Measurements from ENCODE around the gene RNF208. TPM values are rescaled to one million over a fixed set of nuclear protein-coding genes. Genes with fewer than 3 reads are reported as not detected.

RNF208 gene, protein sequence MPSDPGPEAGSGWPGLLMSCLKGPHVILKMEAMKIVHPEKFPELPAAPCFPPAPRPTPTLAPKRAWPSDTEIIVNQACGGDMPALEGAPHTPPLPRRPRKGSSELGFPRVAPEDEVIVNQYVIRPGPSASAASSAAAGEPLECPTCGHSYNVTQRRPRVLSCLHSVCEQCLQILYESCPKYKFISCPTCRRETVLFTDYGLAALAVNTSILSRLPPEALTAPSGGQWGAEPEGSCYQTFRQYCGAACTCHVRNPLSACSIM
- 1 to 10 TPM in 2 of 4 donors, under 1 TPM in 1, not detected in 1; 0.88 to 2.4 (median 1.9) TPM for total RNA-seq

DNA sequence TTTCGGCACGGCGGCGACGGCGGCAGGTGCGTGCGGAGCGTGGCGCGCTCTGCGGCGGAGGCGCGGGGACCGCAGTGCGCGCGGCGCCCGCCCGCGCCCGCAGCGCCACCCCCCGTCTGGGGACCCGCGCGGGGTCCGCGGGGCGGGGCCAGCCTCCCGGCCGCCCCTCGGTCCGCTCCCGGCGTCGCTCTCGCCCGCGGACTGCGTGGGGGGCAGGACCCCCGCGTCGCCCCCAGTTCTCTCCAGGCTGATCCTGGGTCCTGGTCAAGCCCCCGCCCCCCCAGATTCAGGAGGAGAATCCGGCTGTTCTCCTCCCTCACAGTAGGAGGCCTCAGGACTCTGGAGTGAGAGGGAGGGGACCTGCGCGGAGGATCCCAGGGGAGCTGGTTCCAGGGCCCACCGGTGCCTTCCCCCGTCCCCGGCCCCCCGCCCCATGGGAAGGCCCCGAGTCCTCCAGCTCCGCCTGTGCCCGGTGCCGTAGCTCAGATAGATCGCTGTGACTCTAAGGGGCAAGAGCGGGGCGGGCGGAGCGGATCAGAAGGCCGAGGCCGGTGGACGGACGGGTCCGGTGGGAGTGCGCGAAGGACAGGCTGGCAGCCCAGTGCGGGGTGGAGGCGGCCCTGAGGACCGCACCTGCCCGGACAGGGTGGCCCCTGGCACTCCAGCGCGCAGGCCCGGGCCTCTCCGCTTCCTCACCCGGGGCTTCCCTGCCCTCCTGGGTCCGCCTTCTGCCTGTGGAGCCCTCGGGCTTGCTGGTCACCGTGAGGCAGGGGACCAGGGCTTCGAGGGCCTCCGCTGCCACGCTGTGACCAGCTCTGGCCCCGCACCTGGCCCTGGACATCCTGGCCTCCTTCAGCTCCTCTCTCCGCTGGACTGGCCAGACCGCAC lies at the start of gene RNF208:
Gene RNF208 (minus strand): TSS at position 51 of the 888 bp plus-strand sequence. CDS start 1,028 bp downstream, outside the sequence.
- TF ChIP-seq, protein P1, sequence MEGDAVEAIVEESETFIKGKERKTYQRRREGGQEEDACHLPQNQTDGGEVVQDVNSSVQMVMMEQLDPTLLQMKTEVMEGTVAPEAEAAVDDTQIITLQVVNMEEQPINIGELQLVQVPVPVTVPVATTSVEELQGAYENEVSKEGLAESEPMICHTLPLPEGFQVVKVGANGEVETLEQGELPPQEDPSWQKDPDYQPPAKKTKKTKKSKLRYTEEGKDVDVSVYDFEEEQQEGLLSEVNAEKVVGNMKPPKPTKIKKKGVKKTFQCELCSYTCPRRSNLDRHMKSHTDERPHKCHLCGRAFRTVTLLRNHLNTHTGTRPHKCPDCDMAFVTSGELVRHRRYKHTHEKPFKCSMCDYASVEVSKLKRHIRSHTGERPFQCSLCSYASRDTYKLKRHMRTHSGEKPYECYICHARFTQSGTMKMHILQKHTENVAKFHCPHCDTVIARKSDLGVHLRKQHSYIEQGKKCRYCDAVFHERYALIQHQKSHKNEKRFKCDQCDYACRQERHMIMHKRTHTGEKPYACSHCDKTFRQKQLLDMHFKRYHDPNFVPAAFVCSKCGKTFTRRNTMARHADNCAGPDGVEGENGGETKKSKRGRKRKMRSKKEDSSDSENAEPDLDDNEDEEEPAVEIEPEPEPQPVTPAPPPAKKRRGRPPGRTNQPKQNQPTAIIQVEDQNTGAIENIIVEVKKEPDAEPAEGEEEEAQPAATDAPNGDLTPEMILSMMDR (IDR thresholded peaks at IDR 0.05; ENCODE audit: low read depth): no peak

DNA sequence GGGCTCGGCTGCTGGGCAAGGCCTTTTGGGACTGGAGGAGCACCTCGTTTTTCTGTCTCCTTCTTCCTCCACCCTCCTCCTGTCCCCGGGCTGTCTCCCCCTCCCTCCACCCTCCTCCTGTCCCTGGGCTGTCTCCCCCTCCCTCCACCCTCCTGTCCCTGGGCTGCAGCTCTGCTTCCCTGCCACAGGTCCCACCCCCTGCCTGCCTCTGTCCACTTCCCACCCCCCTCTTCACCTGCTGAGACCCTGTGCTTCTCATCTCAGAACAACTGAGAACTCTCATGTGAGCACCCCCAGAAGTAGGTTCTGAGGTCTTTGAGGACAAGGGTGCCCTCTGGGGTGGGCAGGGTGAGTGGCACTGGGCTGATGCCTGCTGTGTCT lies 49.6 kb upstream of the RNF208 start:
- TF ChIP-seq, protein P1 (IDR thresholded peaks at IDR 0.05; ENCODE audit: low read depth): no peak

DNA sequence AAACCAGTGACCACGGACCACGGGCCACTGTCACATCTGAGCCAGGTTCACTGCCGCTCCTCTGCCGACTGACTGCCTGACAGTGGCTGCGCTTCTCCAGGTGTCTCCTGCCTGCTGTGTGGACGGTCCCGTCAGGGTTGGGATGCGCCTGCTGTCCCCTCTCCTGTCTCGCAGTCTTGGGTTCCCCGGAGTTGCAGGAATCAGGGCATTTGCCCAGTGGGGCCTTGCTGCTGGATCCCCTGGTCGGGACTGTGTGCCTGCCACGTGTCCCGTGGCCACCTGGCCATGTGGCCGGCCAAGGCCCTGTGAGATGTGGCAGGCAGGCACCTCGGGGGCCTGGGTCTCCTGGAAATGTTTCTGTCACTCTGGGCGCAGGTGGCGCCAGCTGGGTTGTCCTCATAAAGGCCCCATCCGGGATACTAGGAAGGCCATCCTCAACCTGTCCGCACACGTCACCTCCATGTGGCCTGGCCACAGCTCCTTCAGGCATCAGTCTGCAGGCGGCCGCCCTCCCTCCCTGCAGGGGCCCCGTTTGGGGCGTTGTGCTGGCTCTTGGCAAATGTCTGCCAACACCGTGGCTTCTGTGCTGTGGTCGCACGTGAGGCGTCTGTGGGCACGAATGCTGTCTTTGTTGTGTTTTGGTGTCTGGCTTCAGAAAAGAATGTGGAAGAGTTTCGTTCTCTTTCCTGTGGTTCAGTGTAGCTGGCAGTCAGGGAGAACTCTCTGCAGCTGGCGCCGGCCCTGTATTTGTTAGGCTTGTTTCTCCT lies 49.1 kb upstream of the RNF208 start:
- TF ChIP-seq, protein P1 (IDR thresholded peaks at IDR 0.05; ENCODE audit: low read depth): no peak

DNA sequence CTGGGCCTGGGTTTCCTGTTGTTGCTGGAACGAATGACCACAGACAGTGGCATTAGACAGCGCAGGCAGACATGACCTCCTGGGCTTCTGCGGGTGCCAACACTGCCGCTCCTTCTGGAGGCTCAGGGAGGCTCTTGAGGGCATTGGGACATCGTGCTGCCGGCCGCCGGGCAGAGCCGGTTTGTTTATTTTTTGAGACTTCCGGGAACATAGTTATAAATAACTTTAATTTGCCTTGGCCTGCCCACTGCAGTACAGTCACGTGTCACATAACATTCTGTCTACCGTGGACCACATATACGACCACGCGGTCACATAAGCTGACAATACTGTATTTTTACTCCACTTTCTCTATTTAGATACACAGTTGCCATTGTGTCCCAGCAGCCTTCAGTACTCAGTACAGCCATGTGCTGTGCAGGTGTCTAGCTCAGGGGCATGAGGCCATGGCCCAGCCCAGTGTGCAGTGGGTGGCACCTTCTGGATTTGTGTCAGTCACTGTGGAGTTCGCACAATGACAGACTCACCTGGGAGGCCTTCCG lies 47.3 kb upstream of the RNF208 start:
- TF ChIP-seq, protein P1 (IDR thresholded peaks at IDR 0.05; ENCODE audit: low read depth): no peak

DNA sequence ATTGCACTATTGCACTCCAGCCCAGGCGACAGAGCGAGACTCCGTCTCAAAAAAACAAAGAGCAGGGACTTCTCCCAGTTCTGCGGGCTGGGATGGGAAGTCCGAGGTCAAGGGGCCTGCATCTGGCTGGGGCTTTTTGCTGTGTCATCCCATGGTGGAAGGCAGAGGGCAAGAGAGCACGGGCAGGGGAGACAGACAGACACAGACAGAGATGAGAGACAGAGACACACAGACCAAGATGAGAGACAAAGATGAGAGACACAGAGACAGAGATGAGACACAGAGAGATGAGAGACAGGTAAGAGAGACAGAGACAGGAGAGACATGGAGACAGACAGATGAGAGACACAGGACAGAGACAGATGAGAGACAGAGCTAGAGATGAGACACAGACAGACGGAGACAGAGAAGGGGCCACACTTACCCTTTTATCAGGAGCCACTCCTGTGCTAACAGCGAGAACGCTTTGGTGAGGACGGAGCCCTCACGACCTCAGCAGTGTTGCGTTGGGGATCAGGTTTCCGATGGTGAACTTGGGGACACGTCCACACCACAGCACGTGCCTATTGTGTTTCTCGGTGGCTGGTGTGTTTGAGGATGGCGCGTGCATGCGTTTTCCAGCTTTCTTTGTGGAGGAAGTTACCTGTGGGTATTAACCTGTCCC lies 46.6 kb upstream of the RNF208 start:
- TF ChIP-seq, protein P1 (IDR thresholded peaks at IDR 0.05; ENCODE audit: low read depth): no peak

DNA sequence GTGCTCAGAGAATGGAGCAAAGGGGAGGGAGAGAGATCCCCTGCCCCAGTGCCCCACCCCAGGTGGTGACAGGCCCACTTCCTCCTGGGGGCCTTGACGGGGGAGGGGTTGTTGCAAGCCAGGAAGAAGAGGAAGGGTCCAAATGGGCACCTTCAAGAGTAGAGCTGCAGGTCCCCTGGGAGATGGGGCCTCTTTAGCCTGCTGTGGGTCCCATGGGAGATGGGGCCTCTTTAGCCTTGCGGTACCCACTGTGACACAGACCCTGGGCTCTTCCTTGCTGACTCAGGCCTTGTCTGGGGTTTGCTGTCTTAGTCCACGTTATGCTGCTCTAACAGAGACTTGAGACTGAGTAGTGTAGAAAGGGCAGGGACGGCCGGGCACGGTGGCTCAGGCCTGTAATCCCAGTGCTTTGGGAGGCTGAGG lies 45.9 kb upstream of the RNF208 start:
- TF ChIP-seq, protein P1 (IDR thresholded peaks at IDR 0.05; ENCODE audit: low read depth): no peak
